Fibroblast of lung (primary cell): ENCODE results near the gene SPTBN1. TPM values are rescaled to one million over a fixed set of nuclear protein-coding genes. Genes with fewer than 3 reads are reported as not detected.

ENCODE experiments used
- DNase-seq, 2 donors: peaks; one replicate each; pipeline versions ENCODE4 v3.0.0 to v3.0.0-alpha.2; 2010; ENCODE audit warnings: low read depth in 2 of 2
- H2AFZ ChIP-seq: 2 replicates; pipeline ENCODE4 v1.5.1; 2012; ENCODE audit warnings: low read length, control low read depth, inconsistent platforms
- H3K27ac ChIP-seq: 2 replicates; pipeline ENCODE4 v1.5.1; 2011; ENCODE audit warnings: low read length, control low read depth; ENCODE audit not compliant: insufficient read depth
- H3K27me3 ChIP-seq: 2 replicates; pipeline ENCODE4 v1.5.1; 2011; ENCODE audit warnings: mild to moderate bottlenecking, low read length; ENCODE audit not compliant: control insufficient read depth, insufficient read depth
- H3K36me3 ChIP-seq: 2 replicates; pipeline ENCODE4 v1.5.1; 2011; ENCODE audit warnings: low read length; ENCODE audit not compliant: control insufficient read depth, insufficient read depth
- H3K4me1 ChIP-seq: 2 replicates; pipeline ENCODE4 v1.5.1; 2011; ENCODE audit warnings: low read length; ENCODE audit not compliant: control insufficient read depth, insufficient read depth; ENCODE audit errors: extremely low read depth
- H3K4me2 ChIP-seq: 2 replicates; pipeline ENCODE4 v1.5.1; 2011; ENCODE audit warnings: low read length, control low read depth; ENCODE audit not compliant: insufficient read depth; ENCODE audit errors: extremely low read depth
- H3K4me3 ChIP-seq, 4 experiments: fragments of 200-600 bp in 1 of 4; sonication (generic) in 1 of 4; replicated peaks in 1 of 4; 2 replicates each; pipeline ENCODE4 v1.5.1; 2011 to 2016; ENCODE audit warnings: low read length in 4 of 4, low read depth in 3 of 4, mild to moderate bottlenecking in 3 of 4, control low read depth in 2 of 4, inconsistent platforms in 1 of 4, mixed read lengths in 1 of 4; ENCODE audit not compliant: insufficient read depth in 1 of 4; ENCODE audit errors: control extremely low read depth in 1 of 4
- H3K79me2 ChIP-seq: 2 replicates; pipeline ENCODE4 v1.5.1; 2012; ENCODE audit warnings: mild to moderate bottlenecking, low read length, inconsistent platforms; ENCODE audit not compliant: control insufficient read depth, insufficient read depth
- H3K9ac ChIP-seq: 2 replicates; pipeline ENCODE4 v1.5.1; 2011; ENCODE audit warnings: mild to moderate bottlenecking, low read length, control low read depth; ENCODE audit not compliant: insufficient read depth
- H3K9me3 ChIP-seq: 2 replicates; pipeline ENCODE4 v1.5.1; 2012; ENCODE audit warnings: low read depth, low read length; ENCODE audit not compliant: control insufficient read depth, insufficient read depth
- H4K20me1 ChIP-seq: 2 replicates; pipeline ENCODE4 v1.5.1; 2011; ENCODE audit warnings: low read length; ENCODE audit not compliant: control insufficient read depth, insufficient read depth; ENCODE audit errors: extremely low read depth
- EZH2 ChIP-seq: IDR thresholded peaks from 2 replicates; pipeline ENCODE4 v1.5.1; 2012; ENCODE audit warnings: low read length, control low read depth, mild to moderate bottlenecking; ENCODE audit errors: missing control alignments
- polyA plus RNA-seq, 2 donors: library from polyadenylated mRNA; depleted of rRNA in 1 of 2; stranded (reverse) in 1 of 2; unstranded in 1 of 2; fragments of >200 nt; gene quantifications; 2 replicates each; pipeline ENCODE4 v1.2.1, GENCODE V29; 2011 to 2012; ENCODE audit warnings: missing spikeins in 1 of 2
- total RNA-seq: library from RNA; depleted of rRNA; stranded (reverse); fragments of >200 nt; gene quantifications from 2 replicates; pipeline ENCODE4 v1.2.1, GENCODE V29; 2014
- TF ChIP-seq, protein P1 (sequence below), 2 donors: IDR thresholded peaks in 1 of 2; conservative IDR thresholded peaks in 1 of 2; 1 replicate in 1 of 2; 2 replicates in 1 of 2; pipeline ENCODE4 v1.5.1; 2011 to 2012; ENCODE audit warnings: low read length in 2 of 2, control low read depth in 1 of 2, inconsistent platforms in 1 of 2, low read depth in 1 of 2, mild to moderate bottlenecking in 1 of 2

Gene SPTBN1
- total and polyA plus RNA-seq, 2 donors (not counting 1 experiment from before 2014, with no cell fraction given), result 123 to 325 TPM

DNA sequence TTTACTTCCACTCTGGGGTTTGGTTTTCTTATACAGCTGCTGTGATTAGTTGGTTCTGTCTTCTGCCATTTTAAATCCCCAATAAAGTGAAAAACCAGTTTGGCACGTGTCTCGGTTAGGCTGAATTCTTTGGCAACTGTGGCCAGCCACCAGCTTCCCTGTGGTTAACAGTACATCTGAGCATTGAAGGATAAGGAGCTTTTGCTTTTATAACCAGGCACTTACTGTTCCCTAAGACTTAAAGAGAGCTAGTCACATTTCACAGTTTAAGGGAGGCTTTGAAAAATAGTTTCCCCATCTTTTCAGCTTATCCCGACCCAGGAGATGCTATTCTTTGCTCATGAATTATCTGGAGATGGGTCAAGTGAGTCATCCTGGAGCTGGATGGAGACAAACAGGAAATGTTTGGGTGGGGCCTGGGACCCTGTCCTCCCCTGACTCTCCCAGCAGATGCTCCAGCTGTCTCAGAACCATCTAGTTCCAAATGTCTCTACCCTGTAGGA is 210.1 kb downstream of the SPTBN1 start:
- peak; percentile 78 to 87 for DNase-seq
- Histone ChIP-seq H4K20me1 (no peaks in the 10 kb centered on the region), H3K4me3 (no peak overlapping the region)

DNA sequence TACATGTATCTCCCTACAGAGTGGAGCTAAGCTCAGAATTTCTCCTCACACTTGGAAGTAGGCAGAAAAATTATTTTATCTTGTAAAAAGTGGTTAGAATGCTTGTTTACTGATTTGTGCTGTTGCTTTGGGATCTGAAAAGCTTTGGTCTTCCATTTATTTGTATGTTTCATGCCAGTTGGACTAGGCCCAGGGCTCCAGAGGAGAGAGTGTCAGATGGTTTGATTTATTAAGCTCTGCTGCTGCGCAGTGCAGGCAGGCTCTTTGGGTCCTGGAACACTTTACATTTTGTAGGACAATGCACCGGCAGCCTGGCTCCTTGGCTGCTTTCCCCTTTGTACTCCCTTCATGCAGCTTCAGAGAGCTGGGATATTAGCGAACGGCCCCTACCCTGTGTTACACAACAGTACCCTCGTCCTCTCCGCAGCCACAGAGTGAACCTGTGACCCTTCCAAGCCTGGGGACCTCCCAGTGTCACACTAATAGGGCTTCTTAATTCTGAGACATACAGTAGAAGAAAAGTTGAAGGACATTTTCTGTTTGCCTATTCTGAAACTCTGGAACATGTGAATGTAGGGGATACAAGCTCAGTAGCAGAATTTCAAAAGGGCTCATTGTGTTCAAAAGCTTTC is 210.6 kb downstream of the SPTBN1 start:
- Histone ChIP-seq H3K4me2 (peak overlapping the region; percentile 56), H3K4me3 (no peak overlapping the region), H3K27me3 (no peaks in the 10 kb centered on the region), H2AFZ (no peak overlapping the region), H3K79me2 (no peaks in the 10 kb centered on the region), H4K20me1 (no peaks in the 10 kb centered on the region), H3K9ac (no peak overlapping the region), H3K27ac (peak overlapping the region; percentile 61), H3K4me1 (peaks cover 25% of the 10 kb centered on the region), H3K9me3 (no peaks in the 10 kb centered on the region), H3K36me3 (peaks cover 28% of the 10 kb centered on the region)
- TF ChIP-seq, protein P1, sequence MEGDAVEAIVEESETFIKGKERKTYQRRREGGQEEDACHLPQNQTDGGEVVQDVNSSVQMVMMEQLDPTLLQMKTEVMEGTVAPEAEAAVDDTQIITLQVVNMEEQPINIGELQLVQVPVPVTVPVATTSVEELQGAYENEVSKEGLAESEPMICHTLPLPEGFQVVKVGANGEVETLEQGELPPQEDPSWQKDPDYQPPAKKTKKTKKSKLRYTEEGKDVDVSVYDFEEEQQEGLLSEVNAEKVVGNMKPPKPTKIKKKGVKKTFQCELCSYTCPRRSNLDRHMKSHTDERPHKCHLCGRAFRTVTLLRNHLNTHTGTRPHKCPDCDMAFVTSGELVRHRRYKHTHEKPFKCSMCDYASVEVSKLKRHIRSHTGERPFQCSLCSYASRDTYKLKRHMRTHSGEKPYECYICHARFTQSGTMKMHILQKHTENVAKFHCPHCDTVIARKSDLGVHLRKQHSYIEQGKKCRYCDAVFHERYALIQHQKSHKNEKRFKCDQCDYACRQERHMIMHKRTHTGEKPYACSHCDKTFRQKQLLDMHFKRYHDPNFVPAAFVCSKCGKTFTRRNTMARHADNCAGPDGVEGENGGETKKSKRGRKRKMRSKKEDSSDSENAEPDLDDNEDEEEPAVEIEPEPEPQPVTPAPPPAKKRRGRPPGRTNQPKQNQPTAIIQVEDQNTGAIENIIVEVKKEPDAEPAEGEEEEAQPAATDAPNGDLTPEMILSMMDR (conservative IDR thresholded peaks at IDR 0.05 in 1 of 2, IDR thresholded peaks at IDR 0.05 in 1 of 2; ENCODE audit: low read depth in 1 of 2, low read length in 2 of 2), result no peak
- DNase-seq, result peak; percentile 31 to 86

More for the DNA sequence above, 210.1 kb downstream of the SPTBN1 start:
- Histone ChIP-seq H3K9ac (peak overlapping the region; percentile 5), H3K4me2 (peak overlapping the region; percentile 56), H2AFZ (no peak overlapping the region), H3K27me3 (no peaks in the 10 kb centered on the region), H3K9me3 (no peaks in the 10 kb centered on the region), H3K79me2 (no peaks in the 10 kb centered on the region), H3K27ac (peak overlapping the region; percentile 61), H3K4me1 (peaks cover 25% of the 10 kb centered on the region), H3K36me3 (peaks cover 30% of the 10 kb centered on the region)
- TF ChIP-seq EZH2, result no peak
- TF ChIP-seq, protein P1 (conservative IDR thresholded peaks at IDR 0.05 in 1 of 2, IDR thresholded peaks at IDR 0.05 in 1 of 2; ENCODE audit: low read depth in 1 of 2, low read length in 2 of 2), result no peak

DNA sequence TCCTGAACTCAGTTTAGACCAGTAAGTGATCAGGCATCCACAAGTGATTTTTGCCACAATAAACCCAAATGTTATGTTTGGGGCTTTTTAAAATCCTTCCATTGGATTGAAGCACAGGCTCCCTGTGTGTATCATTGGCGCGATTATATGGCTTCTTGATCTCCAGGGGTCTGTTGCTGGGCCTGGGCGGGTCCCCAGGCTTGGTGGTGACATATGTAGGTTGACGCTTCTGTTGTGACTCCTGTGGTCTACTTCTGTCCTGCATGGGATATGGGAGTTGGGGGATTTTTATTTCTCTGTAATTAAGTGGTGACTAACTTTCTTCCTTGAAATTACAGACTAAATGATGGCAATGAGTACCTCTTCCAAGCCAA is 211.1 kb downstream of the SPTBN1 start:
- Histone ChIP-seq H3K27ac (peak overlapping the region; percentile 61), H2AFZ (no peak overlapping the region), H3K4me3 (no peak overlapping the region), H3K79me2 (no peaks in the 10 kb centered on the region), H3K4me2 (peak overlapping the region; percentile 56), H4K20me1 (no peaks in the 10 kb centered on the region), H3K4me1 (peaks cover 25% of the 10 kb centered on the region), H3K9ac (no peak overlapping the region), H3K27me3 (no peaks in the 10 kb centered on the region), H3K36me3 (peaks cover 24% of the 10 kb centered on the region), H3K9me3 (no peaks in the 10 kb centered on the region)
- no peak for DNase-seq
- TF ChIP-seq, protein P1 (conservative IDR thresholded peaks at IDR 0.05 in 1 of 2, IDR thresholded peaks at IDR 0.05 in 1 of 2; ENCODE audit: low read depth in 1 of 2, low read length in 2 of 2), result no peak
- TF ChIP-seq EZH2, result no peak
